Loucy (cell line): ENCODE results near the gene NEMF.

Source experiments
- EZH2phosphoT487 ChIP-seq: fragments of 200-600 bp; IDR thresholded peaks from 2 replicates; pipeline ENCODE4 v1.6.1; 2018; ENCODE audit warnings: antibody characterized with exemption, mild to moderate bottlenecking, moderate library complexity, borderline replicate concordance
- TF ChIP-seq, protein P1 (sequence below): fragments of 200-600 bp; sonication (generic); conservative IDR thresholded peaks from 2 replicates; pipeline ENCODE4 v1.5.1; 2014; ENCODE audit warnings: mild to moderate bottlenecking, antibody characterized with exemption, low read length

DNA sequence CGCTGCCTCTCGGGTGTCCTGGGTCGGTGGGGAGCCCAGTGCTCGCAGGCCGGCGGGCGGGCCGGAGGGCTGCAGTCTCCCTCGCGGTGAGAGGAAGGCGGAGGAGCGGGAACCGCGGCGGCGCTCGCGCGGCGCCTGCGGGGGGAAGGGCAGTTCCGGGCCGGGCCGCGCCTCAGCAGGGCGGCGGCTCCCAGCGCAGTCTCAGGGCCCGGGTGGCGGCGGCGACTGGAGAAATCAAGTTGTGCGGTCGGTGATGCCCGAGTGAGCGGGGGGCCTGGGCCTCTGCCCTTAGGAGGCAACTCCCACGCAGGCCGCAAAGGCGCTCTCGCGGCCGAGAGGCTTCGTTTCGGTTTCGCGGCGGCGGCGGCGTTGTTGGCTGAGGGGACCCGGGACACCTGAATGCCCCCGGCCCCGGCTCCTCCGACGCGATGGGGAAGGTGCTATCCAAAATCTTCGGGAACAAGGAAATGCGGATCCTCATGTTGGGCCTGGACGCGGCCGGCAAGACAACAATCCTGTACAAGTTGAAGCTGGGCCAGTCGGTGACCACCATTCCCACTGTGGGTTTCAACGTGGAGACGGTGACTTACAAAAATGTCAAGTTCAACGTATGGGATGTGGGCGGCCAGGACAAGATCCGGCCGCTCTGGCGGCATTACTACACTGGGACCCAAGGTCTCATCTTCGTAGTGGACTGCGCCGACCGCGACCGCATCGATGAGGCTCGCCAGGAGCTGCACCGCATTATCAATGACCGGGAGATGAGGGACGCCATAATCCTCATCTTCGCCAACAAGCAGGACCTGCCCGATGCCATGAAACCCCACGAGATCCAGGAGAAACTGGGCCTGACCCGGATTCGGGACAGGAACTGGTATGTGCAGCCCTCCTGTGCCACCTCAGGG is 41.0 kb upstream of the NEMF start:
- TF ChIP-seq, protein P1, sequence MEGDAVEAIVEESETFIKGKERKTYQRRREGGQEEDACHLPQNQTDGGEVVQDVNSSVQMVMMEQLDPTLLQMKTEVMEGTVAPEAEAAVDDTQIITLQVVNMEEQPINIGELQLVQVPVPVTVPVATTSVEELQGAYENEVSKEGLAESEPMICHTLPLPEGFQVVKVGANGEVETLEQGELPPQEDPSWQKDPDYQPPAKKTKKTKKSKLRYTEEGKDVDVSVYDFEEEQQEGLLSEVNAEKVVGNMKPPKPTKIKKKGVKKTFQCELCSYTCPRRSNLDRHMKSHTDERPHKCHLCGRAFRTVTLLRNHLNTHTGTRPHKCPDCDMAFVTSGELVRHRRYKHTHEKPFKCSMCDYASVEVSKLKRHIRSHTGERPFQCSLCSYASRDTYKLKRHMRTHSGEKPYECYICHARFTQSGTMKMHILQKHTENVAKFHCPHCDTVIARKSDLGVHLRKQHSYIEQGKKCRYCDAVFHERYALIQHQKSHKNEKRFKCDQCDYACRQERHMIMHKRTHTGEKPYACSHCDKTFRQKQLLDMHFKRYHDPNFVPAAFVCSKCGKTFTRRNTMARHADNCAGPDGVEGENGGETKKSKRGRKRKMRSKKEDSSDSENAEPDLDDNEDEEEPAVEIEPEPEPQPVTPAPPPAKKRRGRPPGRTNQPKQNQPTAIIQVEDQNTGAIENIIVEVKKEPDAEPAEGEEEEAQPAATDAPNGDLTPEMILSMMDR: no peak
- no peak for TF ChIP-seq EZH2phosphoT487
